ENCODE results near the gene DNMT3A.
"Not testable (repeated sequence)": the region's sequence is repeated elsewhere in the genome, so short reads cannot be mapped to it uniquely, and the experiment has no call there.

DNMT3A gene

GRCh38 chr2:25280051-25280687, 61.6 kb downstream of the DNMT3A start:
- no peak for DNase-seq

GRCh38 chr2:25279091-25279651, 62.6 kb downstream of the DNMT3A start:
- DNase-seq, result peak; percentile 73

GRCh38 chr2:25276569-25277465, 64.9 kb downstream of the DNMT3A start:
- DNase-seq, result peak; percentile 79

- no peak for DNase-seq
Observed at GRCh38 chr2:25275575-25275965, 66.2 kb downstream of the DNMT3A start.

GRCh38 chr2:25274868-25275574, 66.7 kb downstream of the DNMT3A start:
- DNase-seq, result peak; percentile 79

- DNase-seq, result no peak
Observed at GRCh38 chr2:25273985-25274535, 67.7 kb downstream of the DNMT3A start.

- DNase-seq, result not testable (repeated sequence)
Observed at GRCh38 chr2:25272705-25273104, 69.0 kb downstream of the DNMT3A start.

GRCh38 chr2:25270061-25270460, 71.7 kb downstream of the DNMT3A start:
- no peak for DNase-seq

- no peak for DNase-seq
Observed at GRCh38 chr2:25269233-25269632, 72.5 kb downstream of the DNMT3A start.

- DNase-seq, result no peak
Observed at GRCh38 chr2:25268139-25268538, 73.6 kb downstream of the DNMT3A start.

DNA sequence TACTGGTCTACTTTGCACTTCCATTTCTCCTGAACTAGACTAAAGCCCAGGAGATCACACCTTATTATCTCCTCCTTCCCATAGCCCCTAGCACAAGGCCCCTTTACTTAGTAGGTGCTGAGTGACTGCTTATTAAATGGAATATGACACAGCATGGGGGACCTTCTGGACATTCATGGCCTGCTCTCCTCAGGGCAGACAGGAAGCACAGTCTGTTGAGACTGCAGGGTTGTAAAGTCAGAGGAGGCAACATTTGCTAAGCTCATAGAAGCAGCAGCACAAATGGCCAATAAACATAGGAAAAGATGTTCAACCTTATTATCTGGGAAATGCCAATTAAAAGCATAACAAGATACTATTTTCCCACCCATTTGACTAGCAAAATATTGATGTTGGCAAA, 75.3 kb downstream of the DNMT3A start:
- DNase-seq, result no peak

DNA sequence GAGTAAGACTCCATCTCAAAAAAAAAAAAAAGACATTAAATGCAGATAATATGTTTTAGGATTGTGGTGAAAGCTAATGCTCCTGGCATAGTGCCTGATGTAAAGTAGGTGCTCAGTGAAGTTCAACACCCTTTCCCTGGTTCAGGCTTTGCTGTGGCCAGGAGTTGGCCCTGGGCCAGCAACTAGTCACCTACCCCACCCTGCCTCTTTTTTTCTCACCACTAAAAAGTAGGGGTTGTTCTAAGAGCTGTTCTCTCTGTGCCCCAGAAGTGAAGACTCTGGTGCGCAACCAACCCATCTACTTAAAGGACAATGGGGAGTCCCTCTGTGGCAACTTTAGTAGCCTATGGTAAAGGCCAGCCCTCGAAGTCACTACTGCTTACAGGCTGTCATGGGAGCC, 75.9 kb downstream of the DNMT3A start:
- DNase-seq, result no peak

GRCh38 chr2:25265001-25265400, 76.7 kb downstream of the DNMT3A start:
- DNase-seq, result no peak

DNA sequence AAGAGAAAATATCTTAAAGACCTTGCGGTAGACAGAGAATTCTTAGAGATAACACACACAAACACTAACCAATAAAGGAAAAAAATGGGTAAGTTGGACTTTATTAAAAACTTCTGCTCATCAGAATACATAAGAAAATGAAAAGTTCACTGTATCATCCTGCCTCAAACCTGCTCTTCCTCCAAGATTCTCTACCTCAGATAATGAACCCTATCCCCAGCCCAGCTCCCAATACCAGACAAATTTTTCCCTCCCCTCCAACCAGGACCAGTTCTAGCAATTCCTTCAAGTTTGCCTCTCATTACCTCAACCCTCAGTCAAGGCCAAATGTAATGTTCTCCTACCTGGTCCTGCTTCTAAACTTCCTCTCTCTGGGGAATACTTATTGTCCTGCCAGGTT, 79.4 kb downstream of the DNMT3A start:
- no peak for DNase-seq

DNA sequence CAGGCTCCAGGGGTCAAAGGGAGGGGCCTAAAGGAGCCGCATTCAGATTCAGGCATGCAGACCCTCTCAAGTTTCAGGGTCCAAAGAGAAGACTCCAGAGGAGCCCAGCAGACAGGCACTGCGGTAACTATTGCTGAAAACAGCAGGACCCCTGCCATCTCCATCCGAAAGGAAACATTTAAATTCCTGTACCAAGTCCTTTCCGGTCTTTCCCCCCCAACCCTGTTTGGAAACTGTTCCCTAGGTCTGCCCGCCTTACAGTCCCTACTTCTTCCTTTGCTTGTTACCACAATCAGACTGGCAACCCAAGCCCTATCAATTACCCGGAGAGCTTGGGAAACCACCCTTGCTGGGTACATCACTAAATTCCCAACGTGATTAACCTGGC, 82.0 kb downstream of the DNMT3A start:
- DNase-seq, result no peak

DNA sequence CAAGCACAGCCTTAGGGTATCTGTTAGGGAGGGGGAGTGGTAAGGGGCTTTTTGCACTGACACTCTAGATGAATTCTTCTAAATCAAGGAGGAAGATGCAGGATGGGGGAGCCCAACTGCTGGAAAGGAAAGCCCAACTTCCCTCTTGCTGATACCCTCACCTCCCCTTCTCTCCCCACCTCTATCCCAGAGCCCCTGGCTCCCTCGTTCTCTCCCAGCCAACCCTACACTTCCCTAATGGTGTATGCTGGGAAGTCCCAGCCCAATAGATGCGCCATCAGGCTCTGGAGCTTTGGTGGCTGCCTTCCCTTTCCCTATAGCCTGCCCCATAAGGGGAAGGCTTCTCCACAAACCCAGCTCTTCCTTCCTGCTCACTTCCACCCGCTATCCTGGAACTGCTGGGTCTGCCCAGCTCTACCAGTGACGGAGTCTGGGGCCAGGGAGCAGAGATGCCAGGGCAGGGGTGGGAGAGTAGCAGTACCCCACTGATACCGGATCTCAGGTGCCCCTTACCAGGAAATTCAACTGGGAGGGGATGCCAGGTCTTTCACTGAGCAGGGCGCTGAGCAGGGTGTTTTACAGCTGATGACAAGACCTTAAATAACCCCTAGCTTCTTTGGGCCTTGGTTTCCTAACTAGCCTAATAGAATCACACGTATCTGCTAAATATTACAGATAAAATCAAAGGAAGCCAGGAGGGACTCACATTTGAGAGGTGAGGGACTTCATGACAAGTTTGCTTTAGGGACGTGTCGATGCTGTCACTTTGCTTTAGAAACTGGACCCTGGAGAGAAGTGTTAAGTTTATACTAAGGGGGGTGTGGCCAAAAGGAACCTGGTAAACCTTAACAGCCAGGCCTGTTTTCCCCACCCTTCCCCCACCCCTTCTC, 82.6 kb downstream of the DNMT3A start:
- DNase-seq, result no peak

DNA sequence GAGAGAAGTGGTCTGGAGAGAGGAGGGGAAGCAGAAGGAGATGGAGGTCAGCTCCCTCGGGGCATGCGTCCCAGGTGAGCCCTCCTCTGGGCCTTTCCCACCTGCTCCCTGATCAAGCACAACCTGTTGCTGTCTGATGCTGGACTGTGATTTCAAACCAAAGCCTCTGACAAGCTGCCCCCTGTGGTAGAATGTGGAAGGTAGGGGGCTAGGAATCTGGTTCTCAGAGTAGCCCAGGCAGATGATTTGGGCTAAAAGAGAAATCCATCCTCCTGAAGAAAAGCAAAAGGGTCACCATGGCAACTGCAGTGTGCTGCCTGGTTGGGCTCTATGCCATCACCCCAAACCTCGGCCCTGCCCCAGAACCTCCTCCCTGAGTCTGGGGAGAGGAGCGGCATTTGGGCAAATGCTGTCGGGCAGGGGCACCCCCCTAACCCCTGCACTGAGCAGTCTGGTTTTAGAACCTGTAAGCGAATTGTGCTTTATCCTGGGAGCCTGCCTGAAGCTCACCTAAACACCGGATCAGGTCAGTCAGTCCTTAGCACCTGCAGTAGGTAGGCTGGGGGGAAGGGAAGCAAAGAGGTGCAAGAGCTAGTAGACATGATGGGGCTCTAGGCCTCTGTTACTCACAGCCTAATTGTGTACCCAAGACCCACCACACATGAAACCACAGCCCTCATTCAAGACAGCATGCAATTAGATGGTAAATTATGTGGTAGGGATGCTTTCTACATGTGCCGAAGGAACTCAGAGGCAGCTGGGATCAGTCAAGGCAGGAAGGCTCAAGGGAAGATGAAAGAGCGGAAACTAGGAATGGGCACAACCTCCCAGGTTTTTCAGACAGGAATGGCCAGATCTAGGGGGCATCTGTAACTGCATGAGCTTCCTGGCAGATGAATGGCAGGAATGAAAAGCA, 83.5 kb downstream of the DNMT3A start:
- no peak for DNase-seq

DNA sequence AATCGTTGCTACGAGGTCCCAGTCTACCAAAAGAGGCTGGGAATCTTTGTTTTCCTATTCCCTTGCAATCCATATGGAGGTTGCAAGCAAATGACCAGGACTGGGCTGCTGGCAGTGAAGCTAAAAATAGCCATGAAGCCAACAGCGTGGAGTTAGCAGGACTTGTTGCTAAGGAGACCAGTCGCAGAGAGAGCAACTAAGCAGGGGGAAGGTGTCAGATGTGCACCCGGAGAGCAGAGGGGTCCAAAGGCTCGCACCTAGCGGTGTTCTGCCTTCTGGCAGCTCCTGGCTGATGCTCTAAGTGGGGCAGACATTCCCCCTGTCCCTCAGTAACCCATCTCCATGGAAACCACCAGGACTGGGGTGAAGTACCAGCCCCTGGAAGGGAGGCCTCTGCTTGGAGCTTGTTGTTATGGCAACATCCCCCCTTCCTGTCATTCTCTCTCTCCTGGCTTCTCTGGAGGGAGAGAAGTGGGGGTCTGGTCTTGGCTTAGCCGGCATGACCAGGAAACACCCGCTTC, 84.6 kb downstream of the DNMT3A start:
- DNase-seq, result peak; percentile 77

GRCh38 chr2:25256488-25256875, 85.2 kb downstream of the DNMT3A start:
- no peak for DNase-seq

- DNase-seq, result no peak
Observed at GRCh38 chr2:25255745-25256487, 85.8 kb downstream of the DNMT3A start.
